Measurements from ENCODE around the gene WNK4.

Gene WNK4

GRCh38 chr17:42797067-42798007 is 16.9 kb downstream of the WNK4 start:
- DNase-seq: no peak

- no peak for DNase-seq
Observed at GRCh38 chr17:42798011-42798382, 17.6 kb downstream of the WNK4 start.

GRCh38 chr17:42798383-42799380 is 18.3 kb downstream of the WNK4 start, which contains the start of the genes CNTD1 and COA3:
CNTD1 (plus strand) TSS chr17:42798861; CDS start chr17:42799068, 207 bp downstream.
COA3 (minus strand) TSS chr17:42798704; CDS start chr17:42798681, 23 bp downstream.
- peak; percentile 76 for DNase-seq

GRCh38 chr17:42803074-42803883 is 22.9 kb downstream of the WNK4 start:
- DNase-seq: no peak

- no peak for DNase-seq
Observed at GRCh38 chr17:42804918-42805367, 24.5 kb downstream of the WNK4 start.

GRCh38 chr17:42806249-42806648 is 25.8 kb downstream of the WNK4 start:
- no peak for DNase-seq

- DNase-seq: no peak
Observed at GRCh38 chr17:42809250-42809649, 28.8 kb downstream of the WNK4 start.

- no peak for DNase-seq
Observed at GRCh38 chr17:42814633-42815399, 34.4 kb downstream of the WNK4 start.

- no peak for DNase-seq
Observed at GRCh38 chr17:42817866-42818265, 37.5 kb downstream of the WNK4 start.

- no peak for DNase-seq
Observed at GRCh38 chr17:42818379-42818778, 38.0 kb downstream of the WNK4 start.

GRCh38 chr17:42819939-42820535 is 39.6 kb downstream of the WNK4 start:
- peak; percentile 62 for DNase-seq

GRCh38 chr17:42821176-42821575 is 40.8 kb downstream of the WNK4 start:
- DNase-seq: no peak

GRCh38 chr17:42827472-42827871 is 47.1 kb downstream of the WNK4 start:
- DNase-seq: no peak

GRCh38 chr17:42830971-42831370 is 50.6 kb downstream of the WNK4 start:
- DNase-seq: no peak

GRCh38 chr17:42832213-42832933 is 52.0 kb downstream of the WNK4 start:
- no peak for DNase-seq

- peak; percentile 89 for DNase-seq
Observed at GRCh38 chr17:42832934-42833766, 52.7 kb downstream of the WNK4 start, which contains the start of gene PSME3. PSME3 (plus strand) TSS chr17:42833397; CDS start chr17:42833632, 235 bp downstream.

- DNase-seq: no peak
Observed at GRCh38 chr17:42833767-42834422, 53.5 kb downstream of the WNK4 start.

- DNase-seq: no peak
Observed at GRCh38 chr17:42835732-42836131, 55.3 kb downstream of the WNK4 start.

All from CD4-positive, alpha-beta T cell treated with Interleukin-15 for 1 hour (primary cell).